ENCODE data around the gene RAD18.

RAD18 gene

GRCh38 chr3:8909160-8909559 is 54.1 kb downstream of the RAD18 start:
- no peak for TF ChIP-seq PATZ1 (CRISPR knock-in tag; IDR thresholded peaks at IDR 0.05; ENCODE audit: borderline replicate concordance)
- TF ChIP-seq CREB5 (CRISPR knock-in tag; IDR thresholded peaks at IDR 0.05; ENCODE audit: low read depth) = no peak
- no peak for TF ChIP-seq OSR1 (CRISPR knock-in tag; IDR thresholded peaks at IDR 0.05)
- no peak for TF ChIP-seq ZFP3 (CRISPR knock-in tag; IDR thresholded peaks at IDR 0.05)
- TF ChIP-seq ZNF8 (CRISPR knock-in tag; IDR thresholded peaks at IDR 0.05) = no peak
- ATAC-seq = no peak

GRCh38 chr3:8903191-8903590 is 60.1 kb downstream of the RAD18 start:
- TF ChIP-seq CSDC2 (CRISPR knock-in tag; IDR thresholded peaks at IDR 0.05) (no peak), ZNF8 (CRISPR knock-in tag; IDR thresholded peaks at IDR 0.05) (no peak), ZNF70 (CRISPR knock-in tag; IDR thresholded peaks at IDR 0.05) (no peak), GLIS3 (CRISPR knock-in tag; IDR thresholded peaks at IDR 0.05) (no peak), TCF4 (CRISPR knock-in tag; IDR thresholded peaks at IDR 0.05; ENCODE audit: borderline replicate concordance) (no peak)
- ATAC-seq = no peak

- TF ChIP-seq CSDC2 (CRISPR knock-in tag; IDR thresholded peaks at IDR 0.05) (no peak), PPARA (CRISPR knock-in tag; IDR thresholded peaks at IDR 0.05; ENCODE audit: borderline replicate concordance) (no peak), GLIS3 (CRISPR knock-in tag; IDR thresholded peaks at IDR 0.05) (no peak), CSRNP3 (CRISPR knock-in tag; IDR thresholded peaks at IDR 0.05) (no peak), TCF4 (CRISPR knock-in tag; IDR thresholded peaks at IDR 0.05; ENCODE audit: borderline replicate concordance) (no peak), ZNF565 (CRISPR knock-in tag; conservative IDR thresholded peaks at IDR 0.05; ENCODE audit: low read depth) (no peak), TSHZ2 (CRISPR knock-in tag; IDR thresholded peaks at IDR 0.05) (no peak), ZC3H10 (CRISPR knock-in tag; IDR thresholded peaks at IDR 0.05) (no peak), ZNF8 (CRISPR knock-in tag; IDR thresholded peaks at IDR 0.05) (no peak)
- no peak for ATAC-seq
These were observed 62.4 kb downstream of the RAD18 start for GRCh38 chr3:8900869-8901268.

- no peak for TF ChIP-seq GLIS3 (CRISPR knock-in tag; IDR thresholded peaks at IDR 0.05)
- no peak for TF ChIP-seq ZNF565 (CRISPR knock-in tag; conservative IDR thresholded peaks at IDR 0.05; ENCODE audit: low read depth)
- TF ChIP-seq CREB5 (CRISPR knock-in tag; IDR thresholded peaks at IDR 0.05; ENCODE audit: low read depth) = no peak
- no peak for TF ChIP-seq TOX (CRISPR knock-in tag; IDR thresholded peaks at IDR 0.05; ENCODE audit: borderline replicate concordance)
- TF ChIP-seq TCF4 (CRISPR knock-in tag; IDR thresholded peaks at IDR 0.05; ENCODE audit: borderline replicate concordance) = no peak
- TF ChIP-seq RARB (CRISPR knock-in tag; IDR thresholded peaks at IDR 0.05) = no peak
- no peak for TF ChIP-seq ISL1 (CRISPR knock-in tag; IDR thresholded peaks at IDR 0.05)
- TF ChIP-seq ZFP30 (CRISPR knock-in tag; IDR thresholded peaks at IDR 0.05) = no peak
- TF ChIP-seq ZC3H10 (CRISPR knock-in tag; IDR thresholded peaks at IDR 0.05) = no peak
- no peak for TF ChIP-seq SNAI2 (CRISPR knock-in tag; IDR thresholded peaks at IDR 0.05)
- TF ChIP-seq CSDC2 (CRISPR knock-in tag; IDR thresholded peaks at IDR 0.05) = no peak
- peak; percentile 67 for ATAC-seq
These were observed 63.3 kb downstream of the RAD18 start for GRCh38 chr3:8899876-8900460.

Measured in SK-N-SH treated with all-trans-retinoic acid at 6 μM for 48 hours (cell line).